ENCODE measurements around the gene SRPK1. TPM values are rescaled to one million over a fixed set of nuclear protein-coding genes. Genes with fewer than 3 reads are reported as not detected.
"Not testable (repeated sequence)": the region's sequence is repeated elsewhere in the genome, so short reads cannot be mapped to it uniquely, and the experiment has no call there.

SRPK1 gene
- total RNA-seq, 2 experiments from 2014 or later: 65.9 to 66.0 TPM

- DNase-seq: no peak
- H3K4me1 Mint-ChIP-seq: no peaks in the 10 kb centered on the region
- peaks cover 4% of the 10 kb centered on the region for H3K27me3 Mint-ChIP-seq
- no peak overlapping the region for H3K27ac Mint-ChIP-seq
- peaks cover 11% of the 10 kb centered on the region for H3K9me3 Mint-ChIP-seq
- no peak overlapping the region for H3K4me3 Mint-ChIP-seq
- no peaks in the 10 kb centered on the region for H3K36me3 Mint-ChIP-seq (ENCODE audit: low read depth)
- ChIA-PET POLR2A (no interaction called here), CTCF (interaction anchor here (1.0 kb wide), 1 partner anchor 8 kb away, joined by 3 read pairs; no protein-coding TSS in a partner anchor)
Observed at GRCh38 chr6:35945650-35946025, 24.7 kb upstream of the SRPK1 start.

GRCh38 chr6:35943390-35943789 is 22.5 kb upstream of the SRPK1 start:
- Mint-ChIP-seq H3K9me3 (peaks cover 13% of the 10 kb centered on the region), H3K4me1 (no peaks in the 10 kb centered on the region), H3K27me3 (peaks cover 4% of the 10 kb centered on the region), H3K4me3 (no peak overlapping the region), H3K36me3 (ENCODE audit: low read depth) (no peaks in the 10 kb centered on the region), H3K27ac (no peak overlapping the region)
- ChIA-PET POLR2A (no interaction called here), CTCF (no interaction called here)
- no peak for DNase-seq

- H3K4me1 Mint-ChIP-seq: no peaks in the 10 kb centered on the region
- ChIA-PET POLR2A (no interaction called here), CTCF (no interaction called here)
- H3K36me3 Mint-ChIP-seq (ENCODE audit: low read depth): no peaks in the 10 kb centered on the region
- H3K27me3 Mint-ChIP-seq: peaks cover 4% of the 10 kb centered on the region
- H3K9me3 Mint-ChIP-seq: peaks cover 13% of the 10 kb centered on the region
- no peak overlapping the region for H3K27ac Mint-ChIP-seq
- no peak overlapping the region for H3K4me3 Mint-ChIP-seq
- no peak for DNase-seq
Observed at GRCh38 chr6:35942355-35942754, 21.5 kb upstream of the SRPK1 start.

- H3K4me3 Mint-ChIP-seq; POLR2A ChIA-PET; DNase-seq; H3K27ac Mint-ChIP-seq; CTCF ChIA-PET; H3K4me1 Mint-ChIP-seq; H3K36me3 Mint-ChIP-seq (ENCODE audit: low read depth); H3K27me3 Mint-ChIP-seq: not testable (repeated sequence)
- H3K9me3 Mint-ChIP-seq: peaks cover 13% of the 10 kb centered on the region
Observed at GRCh38 chr6:35941170-35941569, 20.3 kb upstream of the SRPK1 start.

GRCh38 chr6:35940014-35940413 is 19.1 kb upstream of the SRPK1 start:
- H3K4me1 Mint-ChIP-seq; H3K4me3 Mint-ChIP-seq; POLR2A ChIA-PET; CTCF ChIA-PET; H3K27me3 Mint-ChIP-seq; DNase-seq; H3K36me3 Mint-ChIP-seq (ENCODE audit: low read depth); H3K27ac Mint-ChIP-seq: not testable (repeated sequence)
- H3K9me3 Mint-ChIP-seq: peaks cover 13% of the 10 kb centered on the region

GRCh38 chr6:35939259-35939658 is 18.4 kb upstream of the SRPK1 start:
- DNase-seq; H3K4me1 Mint-ChIP-seq; H3K36me3 Mint-ChIP-seq (ENCODE audit: low read depth); CTCF ChIA-PET; POLR2A ChIA-PET; H3K4me3 Mint-ChIP-seq; H3K27ac Mint-ChIP-seq; H3K27me3 Mint-ChIP-seq: not testable (repeated sequence)
- H3K9me3 Mint-ChIP-seq: peaks cover 13% of the 10 kb centered on the region

GRCh38 chr6:35936681-35937359 is 15.9 kb upstream of the SRPK1 start:
- POLR2A ChIA-PET: no interaction called here
- peaks cover 3% of the 10 kb centered on the region for H3K36me3 Mint-ChIP-seq (ENCODE audit: low read depth)

GRCh38 chr6:35935469-35935868 is 14.6 kb upstream of the SRPK1 start:
- H3K4me1 Mint-ChIP-seq: peaks cover 3% of the 10 kb centered on the region
- CTCF ChIA-PET: no interaction called here
- POLR2A ChIA-PET: interaction anchor here (0.6 kb wide), 1 partner anchor 32 kb away, joined by 3 read pairs; no protein-coding TSS in a partner anchor
- no peak overlapping the region for H3K4me3 Mint-ChIP-seq
- H3K36me3 Mint-ChIP-seq (ENCODE audit: low read depth): peaks cover 6% of the 10 kb centered on the region
- H3K27ac Mint-ChIP-seq: no peak overlapping the region
- H3K9me3 Mint-ChIP-seq: peaks cover 2% of the 10 kb centered on the region
- DNase-seq: no peak
- peaks cover 8% of the 10 kb centered on the region for H3K27me3 Mint-ChIP-seq

More at GRCh38 chr6:35936681-35937359, 15.9 kb upstream of the SRPK1 start:
- CTCF ChIA-PET: interaction anchor here (0.6 to 1.3 kb wide), 3 partner anchors 13 to 366 kb away, joined by 3 read pairs; no protein-coding TSS in a partner anchor
- H3K27me3 Mint-ChIP-seq: peaks cover 8% of the 10 kb centered on the region
- no peak for DNase-seq
- H3K4me3 Mint-ChIP-seq: no peak overlapping the region
- H3K9me3 Mint-ChIP-seq: peaks cover 8% of the 10 kb centered on the region
- H3K27ac Mint-ChIP-seq: no peak overlapping the region
- peaks cover 3% of the 10 kb centered on the region for H3K4me1 Mint-ChIP-seq

- DNase-seq: no peak
- Mint-ChIP-seq H3K27ac (no peak overlapping the region), H3K4me3 (no peak overlapping the region), H3K27me3 (peaks cover 8% of the 10 kb centered on the region), H3K4me1 (peaks cover 3% of the 10 kb centered on the region), H3K36me3 (ENCODE audit: low read depth) (peaks cover 6% of the 10 kb centered on the region), H3K9me3 (peaks cover 2% of the 10 kb centered on the region)
- CTCF ChIA-PET: no interaction called here
- POLR2A ChIA-PET: no interaction called here
Observed at GRCh38 chr6:35933844-35934243, 12.9 kb upstream of the SRPK1 start.

- DNase-seq; H3K4me3 Mint-ChIP-seq; H3K27ac Mint-ChIP-seq; H3K4me1 Mint-ChIP-seq; CTCF ChIA-PET; H3K36me3 Mint-ChIP-seq (ENCODE audit: low read depth); POLR2A ChIA-PET; H3K27me3 Mint-ChIP-seq; H3K9me3 Mint-ChIP-seq: not testable (repeated sequence)
Observed at GRCh38 chr6:35931873-35932272, 11.0 kb upstream of the SRPK1 start.

GRCh38 chr6:35931120-35931561 is 10.2 kb upstream of the SRPK1 start:
- Mint-ChIP-seq H3K27me3 (peaks cover 5% of the 10 kb centered on the region), H3K4me1 (peaks cover 3% of the 10 kb centered on the region), H3K4me3 (no peak overlapping the region), H3K36me3 (ENCODE audit: low read depth) (peaks cover 6% of the 10 kb centered on the region), H3K27ac (no peak overlapping the region), H3K9me3 (no peaks in the 10 kb centered on the region)
- POLR2A ChIA-PET: no interaction called here
- CTCF ChIA-PET: no interaction called here
- DNase-seq: no peak

GRCh38 chr6:35929601-35930000 is 8.7 kb upstream of the SRPK1 start:
- Mint-ChIP-seq H3K9me3 (no peaks in the 10 kb centered on the region), H3K27ac (no peak overlapping the region), H3K4me1 (peaks cover 3% of the 10 kb centered on the region), H3K27me3 (peaks cover 3% of the 10 kb centered on the region), H3K36me3 (ENCODE audit: low read depth) (peaks cover 9% of the 10 kb centered on the region), H3K4me3 (no peak overlapping the region)
- CTCF ChIA-PET: interaction anchor here (0.6 kb wide), 1 partner anchor 388 kb away, joined by 3 read pairs; no protein-coding TSS in a partner anchor
- POLR2A ChIA-PET: no interaction called here
- no peak for DNase-seq

- no peaks in the 10 kb centered on the region for H3K27me3 Mint-ChIP-seq
- POLR2A ChIA-PET: no interaction called here
- CTCF ChIA-PET: no interaction called here
- no peak for DNase-seq
- peaks cover 6% of the 10 kb centered on the region for H3K36me3 Mint-ChIP-seq (ENCODE audit: low read depth)
- no peak overlapping the region for H3K27ac Mint-ChIP-seq
- H3K9me3 Mint-ChIP-seq: no peaks in the 10 kb centered on the region
- H3K4me3 Mint-ChIP-seq: no peak overlapping the region
- peaks cover 13% of the 10 kb centered on the region for H3K4me1 Mint-ChIP-seq
Observed at GRCh38 chr6:35926509-35927215, 5.8 kb upstream of the SRPK1 start.

GRCh38 chr6:35925961-35926360 is 5.1 kb upstream of the SRPK1 start:
- no peak overlapping the region for H3K4me3 Mint-ChIP-seq
- CTCF ChIA-PET: no interaction called here
- H3K27ac Mint-ChIP-seq: no peak overlapping the region
- H3K27me3 Mint-ChIP-seq: no peaks in the 10 kb centered on the region
- peaks cover 16% of the 10 kb centered on the region for H3K4me1 Mint-ChIP-seq
- no peaks in the 10 kb centered on the region for H3K9me3 Mint-ChIP-seq
- POLR2A ChIA-PET: no interaction called here
- peaks cover 6% of the 10 kb centered on the region for H3K36me3 Mint-ChIP-seq (ENCODE audit: low read depth)
- DNase-seq: no peak
